ENCODE measurements around the gene SGIP1.

DNA sequence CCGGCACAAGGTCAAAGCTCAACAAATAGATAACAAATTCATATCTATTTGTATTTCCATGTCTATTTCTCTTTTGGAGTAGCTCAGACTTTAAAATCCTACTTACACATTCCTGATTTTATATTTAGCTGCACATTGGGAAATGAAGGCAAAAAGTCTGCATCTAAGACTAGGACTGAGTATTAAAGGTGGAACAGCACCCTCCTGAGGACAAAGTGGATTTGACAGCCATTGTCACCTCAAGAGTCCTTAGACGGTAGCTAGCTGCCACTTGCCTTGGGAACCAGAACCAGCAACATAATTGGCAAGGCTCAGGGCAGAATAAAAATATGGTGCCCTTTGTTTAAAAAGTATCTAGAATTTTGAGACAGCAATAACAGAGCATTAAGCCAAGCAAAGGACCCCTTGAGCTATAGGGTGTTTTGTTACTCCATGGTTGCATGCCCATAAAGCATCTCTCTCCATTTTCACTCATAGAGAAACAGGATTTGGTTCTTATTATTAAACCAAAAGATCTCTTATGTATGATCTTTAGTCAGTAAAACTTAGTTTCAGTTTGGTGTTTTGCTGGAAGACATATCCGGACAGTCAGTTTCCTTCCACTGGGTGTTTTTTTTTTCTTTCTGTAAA, 30.0 kb upstream of the SGIP1 start:
- TF ChIP-seq POLR2A (IDR thresholded peaks at IDR 0.05) = no peak
- TF ChIP-seq, protein P1, sequence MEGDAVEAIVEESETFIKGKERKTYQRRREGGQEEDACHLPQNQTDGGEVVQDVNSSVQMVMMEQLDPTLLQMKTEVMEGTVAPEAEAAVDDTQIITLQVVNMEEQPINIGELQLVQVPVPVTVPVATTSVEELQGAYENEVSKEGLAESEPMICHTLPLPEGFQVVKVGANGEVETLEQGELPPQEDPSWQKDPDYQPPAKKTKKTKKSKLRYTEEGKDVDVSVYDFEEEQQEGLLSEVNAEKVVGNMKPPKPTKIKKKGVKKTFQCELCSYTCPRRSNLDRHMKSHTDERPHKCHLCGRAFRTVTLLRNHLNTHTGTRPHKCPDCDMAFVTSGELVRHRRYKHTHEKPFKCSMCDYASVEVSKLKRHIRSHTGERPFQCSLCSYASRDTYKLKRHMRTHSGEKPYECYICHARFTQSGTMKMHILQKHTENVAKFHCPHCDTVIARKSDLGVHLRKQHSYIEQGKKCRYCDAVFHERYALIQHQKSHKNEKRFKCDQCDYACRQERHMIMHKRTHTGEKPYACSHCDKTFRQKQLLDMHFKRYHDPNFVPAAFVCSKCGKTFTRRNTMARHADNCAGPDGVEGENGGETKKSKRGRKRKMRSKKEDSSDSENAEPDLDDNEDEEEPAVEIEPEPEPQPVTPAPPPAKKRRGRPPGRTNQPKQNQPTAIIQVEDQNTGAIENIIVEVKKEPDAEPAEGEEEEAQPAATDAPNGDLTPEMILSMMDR (IDR thresholded peaks at IDR 0.05) = peak in 3 of 4 experiments; percentile 46 to 54 (median 49)

Data from prostate gland (tissue), 2 donors.